HL-60/S4 treated with retinoic acid at 250 ng/mL for 4 days and 3 days (cell line): ENCODE measurements around the gene IFT122.

Source experiments
- in situ Hi-C: fragments of 300-500 bp; cut with MboI; formaldehyde crosslinking; loops from 2 replicates; pipeline ENCODE4 v1.7.0; 2022; ENCODE audit warnings: low sequenced_read_pairs

Gene IFT122

DNA sequence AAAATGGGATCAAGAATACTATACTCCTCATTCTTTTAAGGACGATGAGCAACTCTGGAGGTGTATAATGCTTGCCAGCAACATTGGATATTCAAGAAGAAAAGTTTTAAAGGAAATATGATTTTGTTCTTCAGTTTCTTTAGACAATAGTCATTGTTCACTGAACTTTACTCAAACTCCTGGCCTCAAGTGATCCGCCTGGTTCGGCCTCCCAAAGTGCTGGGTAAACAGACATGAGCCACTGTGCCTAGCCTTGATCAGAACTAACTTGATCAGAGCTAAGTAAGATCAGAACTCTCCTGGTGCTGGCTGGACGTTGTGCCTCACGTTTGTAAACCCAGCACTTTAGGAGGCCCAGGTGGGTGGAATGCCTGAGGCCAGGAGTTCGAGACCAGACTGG lies 24.2 kb upstream of the IFT122 start:
- in situ Hi-C loops = no loop called here

DNA sequence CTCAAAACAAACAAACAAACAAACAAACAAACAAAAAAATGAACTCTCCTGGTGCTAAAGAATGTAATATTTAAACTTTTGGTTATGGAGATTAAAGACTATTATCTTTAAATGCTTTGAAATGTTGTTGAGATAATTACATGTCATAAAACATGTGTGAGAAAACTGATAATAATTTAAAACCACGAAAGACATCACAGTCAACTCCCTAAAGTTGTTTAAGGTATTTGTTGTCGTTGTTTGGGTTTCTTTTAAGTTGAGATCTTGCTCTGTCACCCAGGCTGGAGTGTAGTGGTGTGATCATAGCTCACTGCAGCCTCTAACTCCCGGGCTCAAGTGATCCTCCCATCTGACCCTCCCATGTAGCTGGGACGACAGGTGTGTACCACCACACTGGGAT lies 23.6 kb upstream of the IFT122 start:
- in situ Hi-C loops = no loop called here

GRCh38 chr3:129417326-129417725 lies 22.7 kb upstream of the IFT122 start:
- in situ Hi-C loops = no loop called here

DNA sequence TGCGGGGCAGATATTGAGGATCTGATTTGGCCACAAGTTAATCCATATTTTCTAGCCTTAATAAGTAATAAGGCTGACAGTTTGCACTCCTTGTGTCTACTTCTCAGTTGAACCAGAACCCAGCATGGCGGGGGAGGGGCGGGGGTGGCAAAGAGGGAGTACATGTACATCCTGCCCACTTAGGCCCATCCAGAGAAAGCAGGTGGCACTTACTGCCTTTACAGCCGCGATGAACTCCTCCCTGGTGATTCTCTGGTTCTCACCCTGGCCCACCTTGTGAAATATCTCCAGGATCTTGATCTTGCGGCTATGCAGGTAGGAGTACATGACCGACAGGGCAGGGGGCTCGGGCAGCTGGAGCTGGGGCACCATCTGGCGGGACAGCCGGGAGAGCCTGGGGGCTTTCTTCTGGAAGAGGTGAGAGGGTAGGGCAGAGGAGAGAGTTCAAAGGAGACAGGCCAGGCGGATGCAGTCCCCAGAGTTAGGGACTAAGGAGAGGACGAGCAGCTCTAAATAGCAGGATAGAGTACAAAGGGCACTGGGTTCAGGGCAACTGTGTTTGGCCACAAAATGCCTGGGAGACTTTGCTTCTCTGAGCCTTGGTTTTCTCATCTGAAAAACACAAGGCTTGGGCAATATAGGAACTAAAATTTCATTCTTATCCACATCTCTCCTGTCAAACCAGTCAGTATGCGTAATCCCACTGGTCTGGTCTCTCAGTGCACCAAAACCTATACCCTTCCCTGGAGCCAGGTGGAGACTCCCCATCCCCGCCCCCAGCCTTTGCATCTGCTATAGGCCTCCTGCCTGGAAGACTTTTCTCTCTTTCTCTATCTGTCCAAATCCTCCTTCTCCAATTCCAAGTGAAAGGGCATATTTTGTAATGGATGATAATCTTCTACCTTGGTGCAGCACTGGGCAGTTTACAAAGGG lies 21.7 kb upstream of the IFT122 start:
- in situ Hi-C loops = no loop called here

DNA sequence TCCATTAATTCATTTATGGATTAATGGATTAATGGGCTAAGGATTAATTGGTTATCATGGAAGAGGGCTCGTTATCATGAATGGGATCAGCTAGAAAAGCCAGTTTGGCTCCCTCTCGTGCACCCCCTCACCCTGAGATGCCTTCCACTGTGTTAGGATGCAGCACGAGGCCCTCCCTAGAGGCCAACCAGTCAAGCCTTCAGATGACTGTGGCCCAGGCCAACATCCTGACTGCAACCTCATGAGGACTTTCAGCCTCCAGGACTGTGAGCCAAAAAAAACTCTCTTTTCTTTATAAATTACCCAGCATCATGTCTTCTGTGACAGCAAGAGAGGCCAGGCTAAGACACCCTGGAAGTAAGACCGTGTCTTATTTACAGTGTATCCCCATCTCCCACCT lies 20.5 kb upstream of the IFT122 start:
- in situ Hi-C loops = no loop called here

DNA sequence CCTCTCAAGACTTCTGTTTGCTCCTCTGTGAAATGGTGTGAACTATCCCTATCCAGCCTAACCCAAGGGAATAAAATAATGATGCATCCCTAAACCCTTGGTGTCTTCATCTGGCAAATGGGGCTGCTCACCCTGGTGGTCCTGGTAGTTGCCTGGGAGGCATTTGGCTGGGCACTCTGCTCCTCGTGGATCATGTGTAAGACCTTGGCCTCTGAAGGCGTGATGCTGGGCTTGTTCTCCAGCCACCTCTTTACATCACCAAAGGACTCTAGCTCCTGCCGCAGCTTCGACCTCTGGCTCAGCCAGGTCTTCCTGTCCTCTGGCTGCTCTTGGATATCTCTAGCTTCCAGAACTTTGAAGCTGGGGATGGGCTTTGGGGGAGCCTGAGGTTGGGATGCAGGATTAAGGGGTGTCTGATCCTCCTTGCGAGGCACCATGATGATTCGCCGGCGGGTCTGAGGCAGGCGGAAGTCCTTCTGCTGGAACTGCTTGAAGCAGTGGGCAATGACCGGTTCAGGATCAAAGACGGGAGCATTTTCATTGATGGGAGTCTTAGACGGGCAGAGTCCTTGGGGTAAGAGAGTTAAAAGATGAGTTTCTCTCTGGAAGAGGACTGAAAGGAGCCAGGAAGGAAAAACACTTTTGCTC lies 18.7 kb upstream of the IFT122 start:
- in situ Hi-C loops = no loop called here

GRCh38 chr3:129421988-129422745 lies 17.9 kb upstream of the IFT122 start:
- in situ Hi-C loops = no loop called here

DNA sequence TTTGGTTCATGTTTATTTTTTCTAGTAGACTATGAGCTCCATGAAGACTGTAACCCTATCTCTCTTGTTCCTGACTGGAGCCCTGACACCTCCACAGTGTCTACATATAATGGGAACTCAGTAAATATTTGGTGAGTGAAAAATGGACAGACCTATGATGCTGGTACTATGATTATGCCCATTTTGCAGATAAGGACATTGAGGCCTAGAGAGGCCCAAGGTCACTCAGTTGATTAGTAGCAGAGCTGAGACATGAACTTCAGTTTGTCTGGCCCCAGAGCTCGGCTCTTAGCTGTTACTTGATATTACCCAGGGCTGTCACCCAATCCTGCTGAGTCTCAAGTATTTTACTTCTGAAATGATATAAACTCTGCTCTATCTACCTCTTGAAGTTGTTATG lies 17.1 kb upstream of the IFT122 start:
- in situ Hi-C loops = no loop called here

DNA sequence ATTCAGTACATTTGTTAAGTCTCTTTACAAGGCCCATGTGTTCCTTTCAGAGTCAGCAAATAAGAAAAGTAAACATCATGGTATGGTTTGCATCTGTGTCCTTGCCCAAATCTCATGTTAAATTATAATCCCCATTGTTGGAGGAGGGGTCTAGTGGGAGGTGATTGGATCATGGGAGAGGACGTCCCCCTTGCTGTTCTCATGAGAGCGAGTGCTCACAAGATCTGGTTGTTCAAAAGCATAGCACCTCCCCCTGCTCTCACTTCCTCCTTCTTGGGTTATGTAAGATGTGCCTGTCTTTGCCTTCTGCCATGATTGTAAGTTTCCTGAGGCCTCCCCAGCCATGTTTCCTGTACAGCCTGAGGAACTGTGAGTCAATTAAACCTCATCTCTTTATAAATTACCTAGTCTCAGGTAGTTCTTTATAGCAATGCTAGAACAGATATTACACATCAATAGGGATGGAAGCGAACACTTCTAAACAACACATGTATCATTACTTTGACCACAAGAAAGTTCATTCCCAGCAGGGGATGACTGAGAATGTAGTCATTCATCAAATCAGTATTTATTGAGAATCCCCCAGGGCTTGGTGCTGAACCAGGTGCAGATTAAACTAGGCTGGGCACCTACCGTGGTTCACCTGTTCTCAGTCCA lies 15.7 kb upstream of the IFT122 start:
- in situ Hi-C loops = no loop called here

DNA sequence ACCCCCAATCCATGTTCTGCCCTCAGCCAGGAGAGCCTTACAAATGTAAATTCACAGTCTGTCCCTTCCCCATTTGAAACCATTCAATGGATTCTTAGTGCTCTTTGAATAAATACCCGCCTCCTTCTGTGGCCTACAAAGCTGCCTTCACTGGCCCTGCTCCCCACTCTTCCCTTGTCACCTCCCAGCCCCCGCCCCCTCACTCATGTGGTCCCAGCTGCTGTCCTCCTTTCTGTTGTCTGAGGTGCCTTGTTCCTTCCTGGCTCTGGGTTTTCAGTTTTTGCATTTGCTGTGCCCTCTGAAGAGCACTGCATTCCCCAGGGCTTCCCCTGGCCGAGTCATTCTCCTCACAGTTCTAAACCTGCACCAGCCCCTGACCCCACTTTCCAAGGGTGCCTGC lies 14.8 kb upstream of the IFT122 start:
- in situ Hi-C loops = no loop called here

GRCh38 chr3:129425619-129426018 lies 14.4 kb upstream of the IFT122 start:
- in situ Hi-C loops = no loop called here

DNA sequence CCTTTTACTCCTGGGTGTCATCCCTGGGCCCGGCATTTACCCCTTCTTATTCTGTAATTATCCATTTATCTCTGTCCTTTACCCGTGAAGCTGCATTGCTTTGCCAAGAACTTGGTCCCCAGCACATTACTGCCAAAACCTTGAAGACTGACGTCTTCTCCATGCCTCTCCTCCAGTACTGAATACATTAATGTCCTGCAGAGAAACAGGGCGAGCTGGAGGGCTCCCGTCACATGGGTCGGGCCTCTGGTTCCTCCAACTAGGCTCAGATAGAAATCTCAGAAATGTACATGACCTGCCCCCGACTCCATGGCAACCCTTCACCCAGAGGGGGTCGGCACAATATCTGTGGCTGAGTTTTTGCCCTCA lies 12.0 kb upstream of the IFT122 start:
- in situ Hi-C loops = no loop called here

- in situ Hi-C loops = no loop called here
These were observed 11.5 kb upstream of the IFT122 start, which contains the start of gene EFCAB12 for GRCh38 chr3:129428376-129429079. TSS of gene EFCAB12 (minus strand) at chr3:129428636. CDS start at chr3:129428488, 148 bp downstream.

GRCh38 chr3:129429080-129429451 lies 11.0 kb upstream of the IFT122 start:
- in situ Hi-C loops = no loop called here

DNA sequence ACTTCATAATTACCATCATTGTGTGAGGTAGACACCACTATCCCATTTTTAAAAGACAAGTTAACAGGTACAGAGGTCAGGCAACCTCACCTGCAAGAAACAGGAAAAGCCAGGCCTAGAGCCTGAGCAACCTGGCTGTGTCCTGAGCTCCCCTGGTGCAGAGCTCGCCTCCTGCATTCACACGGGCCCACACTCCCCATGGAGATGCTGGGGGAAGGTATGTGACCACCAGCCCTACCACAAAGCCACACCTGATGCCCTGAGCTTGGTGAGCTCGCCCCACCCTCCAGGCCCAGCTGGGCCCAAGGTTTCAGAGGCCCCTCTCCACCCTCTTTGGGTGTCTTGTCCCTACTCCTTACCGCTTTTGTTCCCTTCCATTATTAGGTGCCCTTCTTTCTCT lies 10.4 kb upstream of the IFT122 start:
- in situ Hi-C loops = no loop called here

DNA sequence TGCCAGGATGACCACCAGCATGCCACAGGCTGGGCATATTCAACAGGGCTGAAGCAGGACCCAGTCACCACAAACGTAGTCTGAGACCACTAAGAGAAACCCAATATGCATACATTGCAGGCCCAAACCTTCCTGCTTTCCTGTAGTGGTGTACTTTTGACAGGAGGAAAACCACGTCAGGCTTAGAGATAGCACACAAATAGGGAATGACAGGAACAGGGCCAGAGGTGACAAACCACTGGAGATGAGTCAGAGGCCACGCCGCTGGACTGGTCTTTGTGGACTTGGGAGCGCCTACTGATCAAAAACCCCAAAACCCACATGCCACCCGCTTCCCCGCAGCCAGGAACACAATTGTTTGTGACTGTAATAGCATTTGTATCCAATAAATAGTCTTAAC lies 8.0 kb upstream of the IFT122 start:
- in situ Hi-C loops = no loop called here

DNA sequence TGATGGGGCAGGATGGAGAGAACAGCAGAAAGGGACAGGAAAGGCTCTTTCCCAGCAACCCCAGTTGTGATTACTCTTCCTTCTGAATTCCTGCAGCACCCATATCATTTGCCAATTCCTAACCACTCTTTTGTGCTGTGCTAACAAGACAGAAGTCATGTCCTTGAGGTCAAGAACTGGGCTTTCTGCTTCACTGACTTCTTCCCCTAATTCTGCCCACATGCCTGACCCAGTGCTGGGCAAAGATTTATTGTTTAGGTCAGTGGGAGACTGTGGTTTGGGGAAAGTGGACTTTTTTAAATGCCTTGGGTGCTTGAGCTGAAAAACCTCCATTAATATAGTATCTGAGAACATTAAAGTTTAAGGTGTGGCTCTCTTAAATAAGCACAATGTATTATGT lies 7.4 kb upstream of the IFT122 start:
- in situ Hi-C loops = no loop called here

GRCh38 chr3:129433565-129433964 lies 6.5 kb upstream of the IFT122 start:
- in situ Hi-C loops = no loop called here

- in situ Hi-C loops = no loop called here
These were observed 5.9 kb upstream of the IFT122 start for GRCh38 chr3:129434140-129434539.

- in situ Hi-C loops = no loop called here
These were observed 4.7 kb upstream of the IFT122 start for GRCh38 chr3:129435367-129435766.
